HEK293T (cell line): Measurements from ENCODE around the gene XPO5.

Experiments
- CTCF ChIA-PET: fragments of 350-600 bp; formaldehyde crosslinking; extraction: SDS; loops from one replicate; lab custom pipeline; 2021; ENCODE audit warnings: antibody characterized with exemption, inconsistent platforms; lab: Yijun Ruan, JAX
- POLR2A ChIA-PET: fragments of 350-600 bp; formaldehyde crosslinking; extraction: SDS; loops from one replicate; lab custom pipeline; 2020; ENCODE audit warnings: antibody characterized with exemption, inconsistent platforms; lab: Yijun Ruan, JAX
- DNase-seq: peaks from one replicate; pipeline ENCODE4 v3.0.0; 2012; ENCODE audit warnings: mixed read lengths; ENCODE audit errors: extremely low spot score
- ARNT ChIP-seq: fragments of 450-650 bp; IDR thresholded peaks from 2 replicates; pipeline ENCODE4 v1.6.1; 2017; ENCODE audit warnings: mild to moderate bottlenecking
- BHLHE40 ChIP-seq: fragments of 450-650 bp; IDR thresholded peaks from 2 replicates; pipeline ENCODE4 v1.6.1; 2016; ENCODE audit warnings: mild to moderate bottlenecking, moderate library complexity, borderline replicate concordance
- CTBP1 ChIP-seq: fragments of 450-650 bp; IDR thresholded peaks from 2 replicates; pipeline ENCODE4 v1.6.1; 2016; ENCODE audit warnings: borderline replicate concordance
- ELF4 ChIP-seq: fragments of 450-650 bp; IDR thresholded peaks from 2 replicates; pipeline ENCODE4 v1.6.1; 2017; ENCODE audit warnings: antibody characterized with exemption
- FOXA1 ChIP-seq: fragments of 450-650 bp; IDR thresholded peaks from 2 replicates; pipeline ENCODE4 v1.6.1; 2016; ENCODE audit warnings: mild to moderate bottlenecking
- FOXK2 ChIP-seq: fragments of 450-650 bp; IDR thresholded peaks from 2 replicates; pipeline ENCODE4 v1.6.1; 2016; ENCODE audit warnings: mild to moderate bottlenecking
- FOXM1 ChIP-seq: fragments of 450-650 bp; IDR thresholded peaks from 2 replicates; pipeline ENCODE4 v1.6.1; 2017; ENCODE audit warnings: mild to moderate bottlenecking, borderline replicate concordance
- HDGF ChIP-seq: fragments of 450-650 bp; IDR thresholded peaks from 2 replicates; pipeline ENCODE4 v1.6.1; 2017; ENCODE audit warnings: antibody characterized with exemption, borderline replicate concordance
- L3MBTL2 ChIP-seq: fragments of 450-650 bp; conservative IDR thresholded peaks from 2 replicates; pipeline ENCODE4 v1.6.1; 2016; ENCODE audit warnings: mild to moderate bottlenecking
- LEF1 ChIP-seq: fragments of 450-650 bp; IDR thresholded peaks from 2 replicates; pipeline ENCODE4 v1.6.1; 2017; ENCODE audit warnings: mild to moderate bottlenecking, borderline replicate concordance
- NFRKB ChIP-seq: fragments of 450-650 bp; IDR thresholded peaks from 2 replicates; pipeline ENCODE4 v1.6.1; 2016; ENCODE audit warnings: mild to moderate bottlenecking, moderate library complexity
- PKNOX1 ChIP-seq: fragments of 450-650 bp; IDR thresholded peaks from 2 replicates; pipeline ENCODE4 v1.6.1; 2016
- SP1 ChIP-seq: fragments of 450-650 bp; IDR thresholded peaks from 2 replicates; pipeline ENCODE4 v1.6.1; 2017
- SUZ12 ChIP-seq: fragments of 450-650 bp; IDR thresholded peaks from 2 replicates; pipeline ENCODE4 v1.6.1; 2016; ENCODE audit warnings: mild to moderate bottlenecking
- TARDBP ChIP-seq: fragments of 450-650 bp; IDR thresholded peaks from 2 replicates; pipeline ENCODE4 v1.6.1; 2016
- ZNF384 ChIP-seq: fragments of 450-650 bp; IDR thresholded peaks from 2 replicates; pipeline ENCODE4 v1.6.1; 2016

The XPO5 gene

GRCh38 chr6:43621836-43622180 is 46.0 kb upstream of the XPO5 start:
- ChIA-PET CTCF (no interaction called here), POLR2A (interaction anchor here (1.6 kb wide), 1 partner anchor 16 kb away, joined by 3 read pairs; no protein-coding TSS in a partner anchor)
- TF ChIP-seq PKNOX1, result no peak
- TF ChIP-seq BHLHE40, result no peak
- no peak for TF ChIP-seq SUZ12
- TF ChIP-seq FOXK2, result no peak
- TF ChIP-seq NFRKB, result no peak
- TF ChIP-seq LEF1, result no peak
- TF ChIP-seq L3MBTL2, result no peak
- no peak for TF ChIP-seq ARNT
- TF ChIP-seq CTBP1, result no peak
- TF ChIP-seq ZNF384, result no peak
- TF ChIP-seq HDGF, result no peak
- TF ChIP-seq SP1, result no peak
- no peak for TF ChIP-seq FOXA1
- no peak for TF ChIP-seq TARDBP
- no peak for TF ChIP-seq FOXM1
- no peak for TF ChIP-seq ELF4
- no peak for DNase-seq

- ChIA-PET POLR2A (interaction anchor here (4.3 kb wide), 1 partner anchor 8 kb away, joined by 32 read pairs; the partner anchor contains the start of gene GTPBP2), CTCF (no interaction called here)
- no peak for TF ChIP-seq TARDBP
- no peak for TF ChIP-seq FOXK2
- no peak for TF ChIP-seq NFRKB
- no peak for TF ChIP-seq SUZ12
- no peak for TF ChIP-seq ELF4
- no peak for TF ChIP-seq SP1
- no peak for TF ChIP-seq ZNF384
- no peak for TF ChIP-seq FOXA1
- TF ChIP-seq ARNT, result no peak
- TF ChIP-seq L3MBTL2, result no peak
- TF ChIP-seq LEF1, result no peak
- no peak for TF ChIP-seq FOXM1
- TF ChIP-seq HDGF, result no peak
- TF ChIP-seq PKNOX1, result no peak
- no peak for TF ChIP-seq BHLHE40
- TF ChIP-seq CTBP1, result no peak
- no peak for DNase-seq
Observed at GRCh38 chr6:43621078-43621835, 45.4 kb upstream of the XPO5 start.

DNA sequence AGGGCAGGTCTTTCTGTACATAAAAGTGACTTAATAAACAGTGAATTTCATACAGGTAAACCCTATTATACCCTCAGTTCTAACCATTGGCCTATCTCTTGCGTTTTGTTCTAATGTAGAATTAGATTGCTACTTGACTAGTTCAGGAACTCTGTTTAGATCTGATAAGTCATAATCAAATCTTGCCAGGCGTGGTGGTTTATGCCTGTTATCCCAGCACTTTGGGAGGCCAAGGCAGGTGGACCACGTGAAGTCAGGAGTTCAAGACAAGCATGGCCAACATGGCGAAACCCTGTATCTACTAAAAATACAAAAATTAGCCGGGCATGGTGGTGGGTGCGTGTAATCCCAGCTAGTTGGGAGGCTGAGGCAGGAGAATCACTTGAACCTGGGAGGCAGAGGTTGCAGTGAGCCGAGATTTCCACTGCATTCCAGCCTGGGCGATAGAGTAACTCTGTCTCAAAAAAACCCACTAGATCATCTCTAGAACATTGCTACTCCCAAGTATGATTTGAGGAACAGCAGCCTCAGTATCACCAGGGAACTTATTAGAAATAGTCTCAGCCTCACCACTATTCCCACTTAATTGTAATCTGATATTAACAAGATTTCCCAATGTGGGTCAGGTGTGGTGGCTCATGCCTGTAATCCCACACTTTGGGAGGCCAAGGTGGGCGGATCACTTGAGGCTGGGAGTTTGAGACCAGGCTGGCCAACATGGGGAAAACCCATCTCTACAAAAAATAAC is 41.1 kb upstream of the XPO5 start:
- CTCF ChIA-PET, result no interaction called here
- DNase-seq, result no peak
- no peak for TF ChIP-seq HDGF
- no peak for TF ChIP-seq CTBP1
- no peak for TF ChIP-seq FOXM1
- no peak for TF ChIP-seq LEF1
- no peak for TF ChIP-seq L3MBTL2
- no peak for TF ChIP-seq ARNT
- TF ChIP-seq SUZ12, result no peak
- no peak for TF ChIP-seq ZNF384
- POLR2A ChIA-PET, result interaction anchor here (4.3 kb wide), 1 partner anchor 13 kb away, joined by 32 read pairs; the partner anchor contains the start of gene GTPBP2

GRCh38 chr6:43614396-43614730 is 38.5 kb upstream of the XPO5 start:
- TF ChIP-seq CTBP1, result no peak
- TF ChIP-seq HDGF, result no peak
- no peak for TF ChIP-seq BHLHE40
- TF ChIP-seq SP1, result no peak
- TF ChIP-seq PKNOX1, result no peak
- no peak for TF ChIP-seq FOXM1
- ChIA-PET POLR2A (interaction anchor here (1.2 kb wide), 1 partner anchor 12 kb away, joined by 3 read pairs; no protein-coding TSS in a partner anchor), CTCF (no interaction called here)
- DNase-seq, result no peak

DNA sequence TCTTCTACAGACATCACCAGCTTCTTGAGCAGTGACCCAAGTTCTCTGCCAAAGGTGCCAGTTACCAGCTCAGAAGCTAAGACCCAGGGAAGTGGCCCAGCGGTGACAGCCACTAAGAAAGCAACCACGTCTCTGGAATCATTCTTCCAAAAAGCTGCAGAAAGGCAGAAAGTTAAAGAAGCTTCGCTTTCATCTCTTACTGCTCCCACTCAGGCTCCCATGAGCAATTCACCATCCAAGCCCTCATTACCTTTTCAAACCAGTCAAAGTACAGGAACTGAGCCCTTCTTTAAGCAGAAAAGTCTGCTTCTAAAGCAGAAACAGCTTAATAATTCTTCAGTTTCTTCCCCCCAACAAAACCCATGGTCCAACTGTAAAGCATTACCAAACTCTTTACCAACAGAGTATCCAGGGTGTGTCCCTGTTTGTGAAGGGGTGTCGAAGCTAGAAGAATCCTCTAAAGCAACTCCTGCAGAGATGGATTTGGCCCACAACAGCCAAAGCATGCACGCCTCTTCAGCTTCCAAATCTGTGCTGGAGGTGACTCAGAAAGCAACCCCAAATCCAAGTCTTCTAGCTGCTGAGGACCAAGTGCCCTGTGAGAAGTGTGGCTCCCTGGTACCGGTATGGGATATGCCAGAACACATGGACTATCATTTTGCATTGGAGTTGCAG is 38.0 kb upstream of the XPO5 start:
- no peak for TF ChIP-seq LEF1
- CTCF ChIA-PET, result no interaction called here
- POLR2A ChIA-PET, result interaction anchor here (0.8 to 0.9 kb wide), 2 partner anchors 12 to 16 kb away, joined by 3 to 4 read pairs; partner anchors contain the start of gene GTPBP2
- no peak for DNase-seq

DNA sequence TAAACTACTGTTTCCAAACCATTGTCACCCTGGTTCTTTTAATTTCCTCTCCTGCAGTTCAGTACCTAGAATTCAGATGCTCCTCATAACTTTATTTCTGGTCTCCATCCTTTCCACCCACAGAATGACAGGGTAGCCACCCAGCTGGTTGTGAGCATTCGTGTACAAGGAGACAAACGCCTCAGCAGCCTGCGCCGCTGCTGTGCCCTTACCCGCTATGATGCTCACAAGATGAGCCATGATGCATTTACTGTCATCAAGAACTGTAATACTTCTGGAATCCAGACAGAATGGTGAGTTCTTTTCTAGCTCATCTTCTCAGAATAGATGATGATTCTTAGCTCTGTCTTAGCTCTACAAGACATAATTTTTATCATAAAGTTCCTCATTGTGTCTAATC is 34.6 kb upstream of the XPO5 start:
- TF ChIP-seq ELF4 (no peak), HDGF (no peak), ZNF384 (no peak), TARDBP (no peak), FOXA1 (no peak), FOXK2 (no peak), FOXM1 (no peak), SP1 (no peak), L3MBTL2 (no peak), SUZ12 (no peak), NFRKB (no peak), BHLHE40 (no peak), PKNOX1 (no peak), LEF1 (no peak), CTBP1 (no peak)
- ChIA-PET POLR2A (interaction anchor here (1.3 to 1.8 kb wide), 2 partner anchors 17 to 19 kb away, joined by 6 to 7 read pairs; partner anchors contain the start of gene GTPBP2), CTCF (interaction anchor here (1.1 kb wide), 1 partner anchor 14 kb away, joined by 3 read pairs; no protein-coding TSS in a partner anchor)
- no peak for DNase-seq
